Smooth muscle cell (in vitro differentiated cells): ENCODE data around the gene MARF1. TPM values are rescaled to one million over a fixed set of nuclear protein-coding genes. Genes with fewer than 3 reads are reported as not detected.
"Not testable (repeated sequence)": the region's sequence is repeated elsewhere in the genome, so short reads cannot be mapped to it uniquely, and the experiment has no call there.

Source experiments
- DNase-seq: peaks from one replicate; lab custom pipeline; 2025; ENCODE audit not compliant: unreplicated experiment; lab: John Stamatoyannopoulos, UW
- H2AFZ ChIP-seq: fragments of 200-600 bp; sonication (generic); 2 replicates; pipeline ENCODE4 v1.6.0; 2016; ENCODE audit warnings: antibody characterized with exemption, low read depth, mild to moderate bottlenecking
- H3F3A ChIP-seq: fragments of 200-600 bp; sonication (generic); 2 replicates; pipeline ENCODE4 v1.6.0; 2017; ENCODE audit warnings: antibody characterized with exemption, low read depth
- H3K27ac ChIP-seq: fragments of 200-600 bp; sonication (generic); 2 replicates; pipeline ENCODE4 v1.5.1; 2016; ENCODE audit warnings: low read depth, mild to moderate bottlenecking
- H3K27me3 ChIP-seq: fragments of 200-600 bp; sonication (generic); 2 replicates; pipeline ENCODE4 v1.6.1; 2016; ENCODE audit warnings: low read depth, mild to moderate bottlenecking
- H3K36me3 ChIP-seq: fragments of 200-600 bp; sonication (generic); 2 replicates; pipeline ENCODE4 v1.5.1; 2016; ENCODE audit warnings: low read depth
- H3K4me1 ChIP-seq: fragments of 200-600 bp; sonication (generic); 2 replicates; pipeline ENCODE4 v1.5.1; 2016; ENCODE audit warnings: low read depth
- H3K4me2 ChIP-seq: fragments of 200-600 bp; sonication (generic); 2 replicates; pipeline ENCODE4 v1.6.0; 2016; ENCODE audit warnings: mild to moderate bottlenecking
- H3K4me3 ChIP-seq: fragments of 200-600 bp; sonication (generic); 2 replicates; pipeline ENCODE4 v1.5.1; 2016; ENCODE audit warnings: mild to moderate bottlenecking
- H3K79me2 ChIP-seq: fragments of 200-600 bp; sonication (generic); 2 replicates; pipeline ENCODE4 v1.6.0; 2016; ENCODE audit warnings: low read depth, mild to moderate bottlenecking
- H3K9ac ChIP-seq: fragments of 200-600 bp; sonication (generic); 2 replicates; pipeline ENCODE4 v1.6.0; 2016; ENCODE audit warnings: low read depth
- H3K9me3 ChIP-seq: fragments of 200-600 bp; sonication (generic); replicated peaks from 2 replicates; pipeline ENCODE4 v1.5.1; 2016; ENCODE audit warnings: low read depth
- H4K20me1 ChIP-seq: fragments of 200-600 bp; sonication (generic); 2 replicates; pipeline ENCODE4 v1.6.0; 2016; ENCODE audit warnings: low read depth
- CTCF ChIP-seq: fragments of 200-600 bp; sonication (generic); IDR thresholded peaks from 2 replicates; pipeline ENCODE4 v1.5.1; 2017; ENCODE audit warnings: borderline replicate concordance, mild to moderate bottlenecking, antibody characterized with exemption; ENCODE audit not compliant: insufficient read depth, poor library complexity, severe bottlenecking
- whole genome bisulfite sequencing: methylation state at CpG from one replicate; pipeline ENCODE4 v1.1.7; 2016; ENCODE audit warnings: low lambda C conversion rate; 5-methylcytosine and 5-hydroxymethylcytosine counted together
- polyA plus RNA-seq: library from polyadenylated mRNA; unstranded; fragments of >200 nt; fragmentation: Nextera tagmentation; extraction: Ambion mirVana; gene quantifications from 2 replicates; pipeline ENCODE4 v1.2.1, GENCODE V29; 2016
- total RNA-seq: library from RNA; depleted of rRNA; stranded (reverse); fragments of >200 nt; gene quantifications from 2 replicates; pipeline ENCODE4 v1.2.3, GENCODE V29; 2014

The MARF1 gene
- total and polyA plus RNA-seq, 2 experiments from 2014 or later: 6.0 to 19.1 TPM

- no peaks in the 10 kb centered on the region for H3F3A ChIP-seq
- no peak overlapping the region for H3K4me3 ChIP-seq
- H3K27ac ChIP-seq: no peak overlapping the region
- DNase-seq: no peak
- H3K9ac ChIP-seq: no peak overlapping the region
- H3K9me3 ChIP-seq: no peaks in the 10 kb centered on the region
- H3K4me2 ChIP-seq: no peak overlapping the region
- H2AFZ ChIP-seq: no peak overlapping the region
- no peaks in the 10 kb centered on the region for H3K27me3 ChIP-seq
- H3K36me3 ChIP-seq: no peaks in the 10 kb centered on the region
- no peaks in the 10 kb centered on the region for H3K4me1 ChIP-seq
- peaks cover 72% of the 10 kb centered on the region for H4K20me1 ChIP-seq
- TF ChIP-seq CTCF: no peak
- H3K79me2 ChIP-seq: peaks cover 65% of the 10 kb centered on the region
- 97% methylated on average over 5 of the region's 5 CpGs for WGBS
Measured at GRCh38 chr16:15658556-15658955, 15.6 kb upstream of the MARF1 start.

- TF ChIP-seq CTCF: no peak
- no peak for DNase-seq
- 88% methylated on average over 6 of the region's 6 CpGs for WGBS
Measured at GRCh38 chr16:15658149-15658548, 15.2 kb upstream of the MARF1 start.

GRCh38 chr16:15655561-15655960 is 12.6 kb upstream of the MARF1 start:
- not testable (repeated sequence) for H3K27ac ChIP-seq
- peaks cover 61% of the 10 kb centered on the region for H4K20me1 ChIP-seq
- WGBS: 100% methylated on average over 4 of the region's 6 CpGs

More at GRCh38 chr16:15658149-15658548, 15.2 kb upstream of the MARF1 start:
- H3K4me3 ChIP-seq: no peak overlapping the region
- peaks cover 64% of the 10 kb centered on the region for H3K79me2 ChIP-seq
- no peaks in the 10 kb centered on the region for H3K4me1 ChIP-seq
- H3K9me3 ChIP-seq: no peaks in the 10 kb centered on the region
- no peak overlapping the region for H3K9ac ChIP-seq
- H3K27me3 ChIP-seq: no peaks in the 10 kb centered on the region
- no peak overlapping the region for H2AFZ ChIP-seq
- no peak overlapping the region for H3K27ac ChIP-seq
- H3K36me3 ChIP-seq: no peaks in the 10 kb centered on the region
- peaks cover 76% of the 10 kb centered on the region for H4K20me1 ChIP-seq
- peaks cover 3% of the 10 kb centered on the region for H3F3A ChIP-seq
- H3K4me2 ChIP-seq: no peak overlapping the region

GRCh38 chr16:15654591-15654990 is 11.6 kb upstream of the MARF1 start:
- Histone ChIP-seq H4K20me1 (peaks cover 52% of the 10 kb centered on the region), H3K4me3 (no peak overlapping the region), H2AFZ (no peak overlapping the region), H3K27me3 (no peaks in the 10 kb centered on the region), H3K79me2 (peaks cover 80% of the 10 kb centered on the region), H3K9ac (no peak overlapping the region), H3K27ac (no peak overlapping the region), H3K9me3 (no peaks in the 10 kb centered on the region), H3K4me2 (no peak overlapping the region), H3K4me1 (no peaks in the 10 kb centered on the region), H3F3A (peaks cover 12% of the 10 kb centered on the region), H3K36me3 (no peaks in the 10 kb centered on the region)
- 92% methylated on average over 2 of the region's 2 CpGs for WGBS
- DNase-seq: no peak
- TF ChIP-seq CTCF: no peak

More at GRCh38 chr16:15655561-15655960, 12.6 kb upstream of the MARF1 start:
- H3K9ac ChIP-seq, H3K36me3 ChIP-seq, H3K4me2 ChIP-seq, H3K4me1 ChIP-seq, H2AFZ ChIP-seq, H3K27me3 ChIP-seq, H3K9me3 ChIP-seq, H3K4me3 ChIP-seq, DNase-seq: not testable (repeated sequence)
- Histone ChIP-seq H3F3A (peaks cover 12% of the 10 kb centered on the region), H3K79me2 (peaks cover 79% of the 10 kb centered on the region)
